A549 (cell line): Measurements from ENCODE around the gene SLC9A3. TPM values are rescaled to one million over a fixed set of nuclear protein-coding genes. Genes with fewer than 3 reads are reported as not detected.

Experiments
- ATAC-seq, 2 experiments: fragments of 200-7000 bp in 1 of 2; fragments of >200 bp in 1 of 2; cut with Nextera tagmentation in 1 of 2; cut with Tn5 transposase in 1 of 2; 3 replicates each; pipeline versions ENCODE4 v1.8.0 to v1.9.1; 2018 to 2020; ENCODE audit warnings: mild to moderate bottlenecking in 1 of 2, moderate library complexity in 1 of 2
- CTCF ChIA-PET: fragments of 300-600 bp; sonication (Branson Sonifier 250); formaldehyde crosslinking; extraction: SDS; loops from one replicate; lab custom pipeline; 2021; ENCODE audit warnings: antibody characterized with exemption, inconsistent platforms; lab: Yijun Ruan, JAX
- POLR2A ChIA-PET: fragments of 350-600 bp; formaldehyde crosslinking; extraction: SDS; loops from one replicate; lab custom pipeline; 2021; ENCODE audit warnings: antibody characterized with exemption, inconsistent platforms; lab: Yijun Ruan, JAX
- DNase-seq, 2 experiments: peaks; one replicate each; pipeline versions ENCODE4 v3.0.0 to v3.0.0-alpha.2; 2011 to 2016; ENCODE audit warnings: low read depth in 1 of 2, low spot score in 1 of 2
- FAIRE-seq: peaks from 2 replicates; lab custom pipeline; 2011; peaks lifted over from hg19 to GRCh38; lab: Jason Lieb, UNC
- H3K27ac ChIP-seq, 2 experiments: fragments of >200 bp; sonication (Bioruptor Twin); formaldehyde crosslinking; 3 replicates each; pipeline ENCODE4 v1.5.1; 2016 to 2017
- H3K4me1 ChIP-seq: fragments of >200 bp; sonication (Bioruptor Twin); formaldehyde crosslinking; 3 replicates; pipeline ENCODE4 v1.6.1; 2016
- H3K4me2 ChIP-seq: fragments of >200 bp; sonication (Bioruptor Twin); formaldehyde crosslinking; 3 replicates; pipeline ENCODE4 v1.6.1; 2016
- H3K4me3 ChIP-seq: fragments of >200 bp; sonication (Bioruptor Twin); formaldehyde crosslinking; 3 replicates; pipeline ENCODE4 v1.5.1; 2016
- H3K9me3 ChIP-seq: fragments of >200 bp; sonication (Bioruptor Twin); formaldehyde crosslinking; 3 replicates; pipeline ENCODE4 v1.6.1; 2016
- BHLHE40 ChIP-seq: IDR thresholded peaks from 2 replicates; pipeline ENCODE4 v1.6.1; 2012; ENCODE audit warnings: low read depth, low read length, inconsistent platforms
- CBX2 ChIP-seq: fragments of 200-600 bp; sonication (generic); IDR thresholded peaks from 2 replicates; pipeline ENCODE4 v1.6.1; 2016; ENCODE audit warnings: low read depth, mild to moderate bottlenecking, borderline replicate concordance
- CBX8 ChIP-seq: fragments of 200-600 bp; sonication (generic); IDR thresholded peaks from 2 replicates; pipeline ENCODE4 v1.6.1; 2016
- CEBPB ChIP-seq, 2 experiments: fragments of >200 bp in 1 of 2; sonication (Bioruptor Twin) in 1 of 2; formaldehyde crosslinking in 1 of 2; IDR thresholded peaks; 2 replicates each; pipeline ENCODE4 v1.6.1; 2012 to 2016
- E2F6 ChIP-seq: IDR thresholded peaks from 2 replicates; pipeline ENCODE4 v1.6.1; 2012; ENCODE audit warnings: low read depth, borderline replicate concordance
- EHF ChIP-seq: fragments of 250-450 bp; sonication (Bioruptor Pico); IDR thresholded peaks from 2 replicates; pipeline ENCODE4 v1.5.0; 2020; ENCODE audit warnings: mild to moderate bottlenecking
- ESRRA ChIP-seq: fragments of 150-350 bp; IDR thresholded peaks from 2 replicates; pipeline ENCODE4 v1.6.1; 2014; ENCODE audit warnings: mild to moderate bottlenecking, low read length, borderline replicate concordance
- FOSB ChIP-seq: fragments of 250-450 bp; sonication (Bioruptor Pico); IDR thresholded peaks from 2 replicates; pipeline ENCODE4 v1.5.0; 2020; ENCODE audit warnings: mild to moderate bottlenecking, moderate library complexity
- FOSL2 ChIP-seq, 2 experiments: fragments of 450-650 bp in 1 of 2; fragments of >200 bp in 1 of 2; sonication (Bioruptor Twin) in 1 of 2; formaldehyde crosslinking; IDR thresholded peaks; 2 replicates each; pipeline versions ENCODE4 v1.5.0 to v1.6.1; 2016 to 2020; ENCODE audit warnings: mild to moderate bottlenecking in 1 of 2, moderate library complexity in 1 of 2
- HOXB13 ChIP-seq: fragments of 250-450 bp; sonication (Bioruptor Pico); IDR thresholded peaks from 2 replicates; pipeline ENCODE4 v1.5.0; 2020; ENCODE audit warnings: low read depth, mild to moderate bottlenecking, moderate library complexity
- JUN ChIP-seq, 2 experiments: fragments of >200 bp; sonication (Bioruptor Twin); formaldehyde crosslinking; IDR thresholded peaks; 2 replicates in 1 of 2; 3 replicates in 1 of 2; pipeline ENCODE4 v1.6.1; 2016 to 2017
- KDM5A ChIP-seq: fragments of 200-600 bp; sonication (generic); IDR thresholded peaks from 2 replicates; pipeline ENCODE4 v1.6.1; 2016; ENCODE audit warnings: antibody characterized with exemption, mild to moderate bottlenecking
- MAX ChIP-seq: IDR thresholded peaks from 2 replicates; pipeline ENCODE4 v1.6.1; 2012
- NFE2L2 ChIP-seq: fragments of 150-350 bp; conservative IDR thresholded peaks from 2 replicates; pipeline ENCODE4 v1.6.1; 2014; ENCODE audit warnings: low read length
- PHF8 ChIP-seq: fragments of 200-600 bp; sonication (generic); IDR thresholded peaks from 2 replicates; pipeline ENCODE4 v1.6.1; 2016; ENCODE audit warnings: low read depth, mild to moderate bottlenecking, antibody characterized with exemption, moderate library complexity, borderline replicate concordance
- POLR2A ChIP-seq: IDR thresholded peaks from 2 replicates; pipeline ENCODE4 v1.6.1; 2012; ENCODE audit warnings: mild to moderate bottlenecking, low read length
- POLR2AphosphoS2 ChIP-seq: conservative IDR thresholded peaks from 2 replicates; pipeline ENCODE4 v1.6.1; 2012; ENCODE audit warnings: low read length, improper control_type of control experiment, inconsistent platforms
- RFX5 ChIP-seq: fragments of 450-650 bp; IDR thresholded peaks from 2 replicates; pipeline ENCODE4 v1.7.1; 2014; ENCODE audit warnings: antibody characterized with exemption, mild to moderate bottlenecking, moderate library complexity
- RNF2 ChIP-seq: fragments of 200-600 bp; sonication (generic); IDR thresholded peaks from 2 replicates; pipeline ENCODE4 v1.6.1; 2016; ENCODE audit warnings: low read depth, mild to moderate bottlenecking, antibody characterized with exemption, moderate library complexity, borderline replicate concordance
- SMC3 ChIP-seq: fragments of >200 bp; sonication (Bioruptor Twin); formaldehyde crosslinking; IDR thresholded peaks from 3 replicates; pipeline ENCODE4 v1.6.1; 2018; ENCODE audit warnings: inconsistent platforms
- USF2 ChIP-seq: fragments of 450-650 bp; IDR thresholded peaks from 2 replicates; pipeline ENCODE4 v1.6.1; 2014; ENCODE audit warnings: antibody characterized with exemption
- ZC3H11A ChIP-seq: fragments of 450-650 bp; IDR thresholded peaks from 2 replicates; pipeline ENCODE4 v1.6.1; 2014; ENCODE audit warnings: antibody characterized with exemption, mild to moderate bottlenecking
- WGBS: methylation state at CpG from one replicate; pipeline ENCODE4 v1.1.6; 2017; ENCODE audit errors: missing lambda C conversion rate; 5-methylcytosine and 5-hydroxymethylcytosine counted together
- polyA plus RNA-seq, 4 experiments: library from polyadenylated mRNA; depleted of rRNA in 3 of 4; stranded (reverse); fragments of >200 nt; fragmentation: RNase III in 1 of 4; extraction: RNeasy Plus Mini Kit Qiagen cat#74134 plus additional on column Dnase treatment in 1 of 4; gene quantifications; 2 replicates in 3 of 4; 3 replicates in 1 of 4; pipeline ENCODE4 v1.2.3, GENCODE V29; 2011 to 2017
- TF ChIP-seq, protein P1 (sequence below): fragments of >200 bp; sonication (Bioruptor Twin); formaldehyde crosslinking; IDR thresholded peaks from 3 replicates; pipeline ENCODE4 v1.6.1; 2016

The SLC9A3 gene
- polyA plus RNA-seq, 2 of the 4 experiments (the other 2 are of a cell fraction): 1.3 TPM

DNA sequence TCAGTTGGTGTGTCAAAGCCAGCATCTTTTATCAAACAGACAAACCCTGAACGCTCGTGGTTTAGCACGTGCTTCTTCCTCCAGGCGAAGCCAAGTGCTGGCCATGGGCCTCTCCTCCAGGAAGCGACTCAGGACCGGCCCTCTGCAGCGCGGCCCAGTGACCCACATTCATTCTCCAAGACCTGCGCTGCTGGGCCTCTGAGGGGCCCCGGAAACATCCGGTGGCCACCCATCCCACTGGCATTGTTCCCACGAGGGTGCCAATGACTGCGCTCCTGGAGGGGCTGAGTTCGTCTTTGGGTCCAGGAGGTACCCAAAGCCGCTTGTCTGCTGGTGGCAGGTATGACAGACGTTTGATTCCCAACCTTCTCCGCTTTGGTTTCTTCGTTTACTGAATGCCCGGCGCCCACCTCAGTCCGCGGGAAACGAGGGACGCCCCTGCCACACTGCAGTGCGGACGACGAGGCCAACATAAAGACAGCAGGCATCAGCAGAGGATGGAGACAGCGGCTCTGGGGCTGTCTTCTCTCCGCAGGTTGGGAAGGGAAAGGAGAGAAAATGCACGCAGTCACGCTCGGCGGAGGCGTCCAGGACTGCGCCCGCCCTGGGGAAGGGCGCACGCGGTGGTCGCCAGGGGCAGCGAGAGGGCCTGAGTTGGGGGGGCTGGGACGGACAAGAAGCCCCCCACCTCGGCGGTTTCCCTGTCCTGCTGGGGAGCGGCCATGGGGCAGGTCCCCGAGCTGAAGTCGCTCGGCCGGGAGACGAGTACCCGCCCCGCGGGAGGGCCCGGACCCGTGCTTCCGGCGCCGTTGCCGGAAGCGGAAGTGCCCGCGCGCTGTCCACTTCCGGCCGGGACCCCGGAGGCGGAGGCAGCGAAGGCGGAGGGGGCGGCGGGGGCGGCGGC lies 81.7 kb downstream of the SLC9A3 start, which contains the start of gene EXOC3:
TSS of gene EXOC3 (plus strand) at position 842 of the 904 bp plus-strand sequence. CDS start 3,030 bp downstream, outside the sequence.
- H3K4me3 ChIP-seq: peak within 1 kb of the TSS; percentile 66
- peak; percentile 75 to 96 for DNase-seq
- H3K9me3 ChIP-seq: no peaks in the 10 kb centered on the region
- CTCF ChIA-PET: interaction anchor here (1.1 kb wide), 1 partner anchor 126 kb away, joined by 4 read pairs; no protein-coding TSS in a partner anchor
- FAIRE-seq: no peak
- H3K4me2 ChIP-seq: peak within 1 kb of the TSS; percentile 97
- H3K4me1 ChIP-seq: peaks cover 14% of the 10 kb centered on the region
- WGBS: 25% methylated on average over 19 of the region's 73 CpGs
- POLR2A ChIA-PET: interaction anchor here (1.0 to 1.3 kb wide), 3 partner anchors 9 to 171 kb away, joined by 3 to 4 read pairs (median 4); partner anchors contain the start of gene PDCD6
- TF ChIP-seq ZC3H11A (no peak), E2F6 (peak; percentile 74), FOSB (CRISPR knock-in tag) (no peak), EHF (CRISPR knock-in tag) (no peak), ESRRA (no peak), KDM5A (peak; percentile 48; the same call in 1 of the 2 replicates), HOXB13 (CRISPR knock-in tag) (no peak), CEBPB (IDR thresholded peaks at IDR 0.05) (no peak), MAX (peak; percentile 68), CBX2 (no peak), RFX5 (no peak), NFE2L2 (no peak), USF2 (no peak), PHF8 (peak; percentile 92; the same call in 1 of the 2 replicates), POLR2A (peak; percentile 79), CBX8 (no peak), JUN (IDR thresholded peaks at IDR 0.05) (peak; percentile 80 to 86; a peak in 4 of 5 replicates), RNF2 (0 out of 2 replicates have a peak, but pooled peaks have one; percentile 56), SMC3 (no peak), POLR2AphosphoS2 (no peak), FOSL2 (IDR thresholded peaks at IDR 0.05) (no peak), FOSL2 (CRISPR knock-in tag; IDR thresholded peaks at IDR 0.05) (no peak), BHLHE40 (no peak)
- TF ChIP-seq, protein P1, sequence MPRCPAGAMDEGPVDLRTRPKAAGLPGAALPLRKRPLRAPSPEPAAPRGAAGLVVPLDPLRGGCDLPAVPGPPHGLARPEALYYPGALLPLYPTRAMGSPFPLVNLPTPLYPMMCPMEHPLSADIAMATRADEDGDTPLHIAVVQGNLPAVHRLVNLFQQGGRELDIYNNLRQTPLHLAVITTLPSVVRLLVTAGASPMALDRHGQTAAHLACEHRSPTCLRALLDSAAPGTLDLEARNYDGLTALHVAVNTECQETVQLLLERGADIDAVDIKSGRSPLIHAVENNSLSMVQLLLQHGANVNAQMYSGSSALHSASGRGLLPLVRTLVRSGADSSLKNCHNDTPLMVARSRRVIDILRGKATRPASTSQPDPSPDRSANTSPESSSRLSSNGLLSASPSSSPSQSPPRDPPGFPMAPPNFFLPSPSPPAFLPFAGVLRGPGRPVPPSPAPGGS: peak; percentile 89
- ATAC-seq: peak; percentile 93 to 96
- H3K27ac ChIP-seq: peak within 1 kb of the TSS; percentile 93 to 94

DNA sequence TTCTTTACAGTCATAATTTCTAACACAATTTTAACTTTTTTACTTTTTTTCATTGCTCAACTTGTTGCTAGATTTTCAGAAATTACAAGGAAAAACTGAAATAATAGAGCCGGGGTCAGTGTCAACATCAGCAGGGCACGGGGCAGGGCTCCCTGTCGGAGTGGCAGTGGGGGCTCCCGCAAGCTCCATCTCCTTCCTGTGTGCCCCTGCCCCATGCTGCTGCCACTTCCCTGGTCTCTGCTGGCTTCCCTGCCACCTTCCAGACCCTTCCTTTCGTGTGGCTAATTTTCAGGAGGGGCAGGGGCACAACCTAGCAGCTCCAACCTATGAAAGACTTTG lies 82.3 kb downstream of the SLC9A3 start:
- Histone ChIP-seq H3K27ac (peak overlapping the region; percentile 93 to 94; a peak in 5 of 6 replicates), H3K4me3 (peak overlapping the region; percentile 66)
- CTCF ChIA-PET: interaction anchor here (1.1 to 1.3 kb wide), 2 partner anchors 11 to 125 kb away, joined by 4 to 5 read pairs; no protein-coding TSS in a partner anchor

More for the DNA sequence above, 82.3 kb downstream of the SLC9A3 start:
- H3K4me1 ChIP-seq: peaks cover 14% of the 10 kb centered on the region
- 85% methylated on average over 5 of the region's 5 CpGs for WGBS
- no peak for FAIRE-seq
- DNase-seq: no peak
- POLR2A ChIA-PET: interaction anchor here (1.3 kb wide), 1 partner anchor 125 kb away, joined by 4 read pairs; no protein-coding TSS in a partner anchor
- TF ChIP-seq USF2: no peak
- TF ChIP-seq, all 56 proteins: peak for 0
- ATAC-seq: no peak
- Histone ChIP-seq H3K9me3 (no peaks in the 10 kb centered on the region), H3K4me2 (peak overlapping the region; percentile 94)
